ENCODE results near the gene IST1. TPM values are rescaled to one million over a fixed set of nuclear protein-coding genes. Genes with fewer than 3 reads are reported as not detected.
"Not testable (repeated sequence)": the region's sequence is repeated elsewhere in the genome, so short reads cannot be mapped to it uniquely, and the experiment has no call there.

IST1 gene
- total RNA-seq, 2 donors from 2014 or later: 60.3 to 82.8 TPM

- no peak for ATAC-seq
- no peak overlapping the region for H3K27ac ChIP-seq
- H3K27me3 ChIP-seq: no peaks in the 10 kb centered on the region
- peaks cover 60% of the 10 kb centered on the region for H3K4me1 ChIP-seq
- 97 to 98% methylated on average over 4 of the region's 4 CpGs for WGBS, 2 donors
- no peak overlapping the region for H3K4me3 ChIP-seq
- intact Hi-C loops (cut with DNase I): loop anchor here (10.0 kb wide), 1 partner anchor 84 kb away; no protein-coding TSS in a partner anchor
- DNase-seq: no peak
- H3K36me3 ChIP-seq (replicated peaks in 1 of 2; ENCODE audit: insufficient read depth in 1 of 2, low read depth in 2 of 2): no peaks in the 10 kb centered on the region
- no peaks in the 10 kb centered on the region for H3K9me3 ChIP-seq
- TF ChIP-seq CTCF (IDR thresholded peaks at IDR 0.05): no peak
- TF ChIP-seq POLR2A (IDR thresholded peaks at IDR 0.05): no peak
These were observed 3.8 kb downstream of the IST1 start for GRCh38 chr16:71899171-71899570.

GRCh38 chr16:71902656-71903365 is 7.5 kb downstream of the IST1 start:
- peaks cover 46% of the 10 kb centered on the region for H3K4me1 ChIP-seq
- no peaks in the 10 kb centered on the region for H3K9me3 ChIP-seq
- TF ChIP-seq POLR2A (IDR thresholded peaks at IDR 0.05) (no peak), CTCF (IDR thresholded peaks at IDR 0.05) (no peak)
- H3K36me3 ChIP-seq (replicated peaks in 1 of 2; ENCODE audit: insufficient read depth in 1 of 2, low read depth in 2 of 2): no peaks in the 10 kb centered on the region
- no peaks in the 10 kb centered on the region for H3K27me3 ChIP-seq
- H3K4me3 ChIP-seq: no peak overlapping the region
- ATAC-seq (no peak), DNase-seq (no peak)
- intact Hi-C loops (cut with DNase I): no loop called here
- no peak overlapping the region for H3K27ac ChIP-seq
- 87% methylated on average over 5 of the region's 5 CpGs for WGBS, 2 donors

GRCh38 chr16:71903608-71904007 is 8.3 kb downstream of the IST1 start:
- DNase-seq (no peak), ATAC-seq (no peak)
- Histone ChIP-seq H3K27ac (no peak overlapping the region), H3K4me1 (peaks cover 38% of the 10 kb centered on the region), H3K27me3 (no peaks in the 10 kb centered on the region), H3K36me3 (replicated peaks in 1 of 2; ENCODE audit: insufficient read depth in 1 of 2, low read depth in 2 of 2) (no peaks in the 10 kb centered on the region), H3K9me3 (no peaks in the 10 kb centered on the region), H3K4me3 (no peak overlapping the region)
- WGBS, 2 donors: 85 to 89% methylated on average over 2 of the region's 2 CpGs
- intact Hi-C loops (cut with DNase I): no loop called here
- TF ChIP-seq CTCF (IDR thresholded peaks at IDR 0.05) (no peak), POLR2A (IDR thresholded peaks at IDR 0.05) (no peak)

- WGBS, 2 donors: 87% methylated on average over 7 to 9 of the region's 9 CpGs
- H3K4me1 ChIP-seq: peaks cover 33% of the 10 kb centered on the region
These were observed 8.9 kb downstream of the IST1 start for GRCh38 chr16:71904239-71904638.

GRCh38 chr16:71905765-71906164 is 10.4 kb downstream of the IST1 start:
- WGBS, 2 donors: 83% methylated on average over 6 of the region's 6 CpGs
- H3K4me3 ChIP-seq; DNase-seq; intact Hi-C loops (cut with DNase I); H3K9me3 ChIP-seq; H3K27me3 ChIP-seq; H3K36me3 ChIP-seq (replicated peaks in 1 of 2; ENCODE audit: insufficient read depth in 1 of 2, low read depth in 2 of 2); H3K27ac ChIP-seq; ATAC-seq: not testable (repeated sequence)
- H3K4me1 ChIP-seq: peaks cover 28% of the 10 kb centered on the region

More at GRCh38 chr16:71904239-71904638, 8.9 kb downstream of the IST1 start:
- DNase-seq (no peak), ATAC-seq (no peak)
- intact Hi-C loops (cut with DNase I): no loop called here
- Histone ChIP-seq H3K9me3 (no peaks in the 10 kb centered on the region), H3K36me3 (replicated peaks in 1 of 2; ENCODE audit: insufficient read depth in 1 of 2, low read depth in 2 of 2) (no peaks in the 10 kb centered on the region), H3K4me3 (no peak overlapping the region), H3K27ac (no peak overlapping the region), H3K27me3 (no peaks in the 10 kb centered on the region)
- TF ChIP-seq CTCF (IDR thresholded peaks at IDR 0.05): no peak
- no peak for TF ChIP-seq POLR2A (IDR thresholded peaks at IDR 0.05)

Measured in body of pancreas (tissue), 4 donors.